Astrocyte (in vitro differentiated cells and primary cell): ENCODE data around the gene ID1. TPM values are rescaled to one million over a fixed set of nuclear protein-coding genes. Genes with fewer than 3 reads are reported as not detected.

Source experiments
- DNase-seq: peaks from one replicate; pipeline ENCODE4 v3.0.0-alpha.2; 2010; ENCODE audit warnings: low read depth
- FAIRE-seq: peaks from 2 replicates; lab custom pipeline; 2011; peaks lifted over from hg19 to GRCh38; lab: Jason Lieb, UNC
- H2AFZ ChIP-seq: 2 replicates; pipeline ENCODE4 v1.6.0; 2012; ENCODE audit warnings: low read depth, low read length, inconsistent platforms
- H3K27ac ChIP-seq: 2 replicates; pipeline ENCODE4 v1.5.1; 2011; ENCODE audit warnings: low read depth, low read length, inconsistent platforms
- H3K27me3 ChIP-seq: 2 replicates; pipeline ENCODE4 v1.6.0; 2011; ENCODE audit warnings: low read length, inconsistent platforms; ENCODE audit not compliant: insufficient read depth
- H3K36me3 ChIP-seq: 2 replicates; pipeline ENCODE4 v1.5.1; 2011; ENCODE audit warnings: low read length, inconsistent platforms; ENCODE audit not compliant: insufficient read depth
- H3K4me1 ChIP-seq: 2 replicates; pipeline ENCODE4 v1.5.1; 2011; ENCODE audit warnings: low read length, inconsistent platforms; ENCODE audit not compliant: insufficient read depth
- H3K4me2 ChIP-seq: 2 replicates; pipeline ENCODE4 v1.6.0; 2012; ENCODE audit warnings: low read length, inconsistent platforms
- H3K4me3 ChIP-seq: 2 replicates; pipeline ENCODE4 v1.5.1; 2011; ENCODE audit warnings: low read depth, mild to moderate bottlenecking, low read length, inconsistent platforms; ENCODE audit not compliant: insufficient read depth
- H3K79me2 ChIP-seq: 2 replicates; pipeline ENCODE4 v1.6.0; 2012; ENCODE audit warnings: mild to moderate bottlenecking, low read length, inconsistent platforms; ENCODE audit not compliant: insufficient read depth
- H3K9ac ChIP-seq: 2 replicates; pipeline ENCODE4 v1.6.0; 2012; ENCODE audit warnings: mild to moderate bottlenecking, low read length, inconsistent platforms
- H3K9me3 ChIP-seq: 2 replicates; pipeline ENCODE4 v1.5.1; 2012; ENCODE audit warnings: low read depth, mild to moderate bottlenecking, low read length, inconsistent platforms; ENCODE audit not compliant: insufficient read depth
- H4K20me1 ChIP-seq: 2 replicates; pipeline ENCODE4 v1.6.0; 2012; ENCODE audit warnings: low read length, inconsistent platforms; ENCODE audit not compliant: insufficient read depth
- H3K27ac Mint-ChIP-seq: one replicate; pipeline ENCODE4 v1.8.0; 2021; ENCODE audit warnings: mild to moderate bottlenecking, mixed read lengths; ENCODE audit not compliant: unreplicated experiment
- H3K27me3 Mint-ChIP-seq: one replicate; pipeline ENCODE4 v1.8.0; 2021; ENCODE audit warnings: low read depth, mixed read lengths; ENCODE audit not compliant: unreplicated experiment
- H3K36me3 Mint-ChIP-seq: one replicate; pipeline ENCODE4 v1.8.0; 2021; ENCODE audit warnings: low read depth, mixed read lengths; ENCODE audit not compliant: unreplicated experiment
- H3K4me1 Mint-ChIP-seq: one replicate; pipeline ENCODE4 v1.8.0; 2021; ENCODE audit warnings: low read depth, mixed read lengths; ENCODE audit not compliant: unreplicated experiment
- H3K4me3 Mint-ChIP-seq: one replicate; pipeline ENCODE4 v1.8.0; 2021; ENCODE audit warnings: mild to moderate bottlenecking, moderate library complexity, mixed read lengths; ENCODE audit not compliant: unreplicated experiment
- H3K9me3 Mint-ChIP-seq: one replicate; pipeline ENCODE4 v1.8.0; 2021; ENCODE audit warnings: mild to moderate bottlenecking, mixed read lengths; ENCODE audit not compliant: unreplicated experiment
- CTCF ChIP-seq: IDR thresholded peaks from 2 replicates; pipeline ENCODE4 v1.5.1; 2011; ENCODE audit warnings: low read depth, mild to moderate bottlenecking, inconsistent platforms, low read length, moderate library complexity; ENCODE audit not compliant: insufficient read depth
- EZH2 ChIP-seq: IDR thresholded peaks from 2 replicates; pipeline ENCODE4 v1.6.1; 2012; ENCODE audit warnings: mild to moderate bottlenecking, low read length, inconsistent platforms; ENCODE audit not compliant: insufficient read depth
- total RNA-seq: library from RNA; stranded (reverse); gene quantifications from 2 replicates; pipeline ENCODE4 v1.2.1, GENCODE V29; 2021

The ID1 gene
- total RNA-seq, 1 donor from 2014 or later = 73.7 TPM

GRCh38 chr20:31593221-31594001, 11.7 kb upstream of the ID1 start:
- peaks cover 26% of the 10 kb centered on the region for H3K4me1 ChIP-seq
- no peak overlapping the region for H2AFZ ChIP-seq
- Mint-ChIP-seq H3K27me3 (no peaks in the 10 kb centered on the region), H3K4me1 (peaks cover 11% of the 10 kb centered on the region), H3K4me3 (no peak overlapping the region), H3K27ac (peak overlapping the region; percentile 53), H3K9me3 (no peaks in the 10 kb centered on the region), H3K36me3 (peaks cover 1% of the 10 kb centered on the region)
- no peak overlapping the region for H3K4me2 ChIP-seq
- no peaks in the 10 kb centered on the region for H3K79me2 ChIP-seq
- no peak overlapping the region for H3K9ac ChIP-seq
- DNase-seq (peak; percentile 81), FAIRE-seq (no peak)
- no peaks in the 10 kb centered on the region for H3K36me3 ChIP-seq
- H4K20me1 ChIP-seq = no peaks in the 10 kb centered on the region
- TF ChIP-seq CTCF (no peak), EZH2 (no peak)
- H3K9me3 ChIP-seq = no peaks in the 10 kb centered on the region
- no peaks in the 10 kb centered on the region for H3K27me3 ChIP-seq
- no peak overlapping the region for H3K4me3 ChIP-seq
- H3K27ac ChIP-seq = peak overlapping the region; percentile 50

GRCh38 chr20:31594002-31594557, 11.0 kb upstream of the ID1 start:
- Mint-ChIP-seq H3K27me3 (no peaks in the 10 kb centered on the region), H3K4me1 (peaks cover 11% of the 10 kb centered on the region), H3K36me3 (peaks cover 1% of the 10 kb centered on the region), H3K27ac (no peak overlapping the region), H3K9me3 (no peaks in the 10 kb centered on the region), H3K4me3 (no peak overlapping the region)
- DNase-seq = no peak
- Histone ChIP-seq H3K27me3 (no peaks in the 10 kb centered on the region), H3K4me1 (peaks cover 26% of the 10 kb centered on the region), H2AFZ (no peak overlapping the region), H3K36me3 (no peaks in the 10 kb centered on the region), H3K79me2 (no peaks in the 10 kb centered on the region), H3K9ac (no peak overlapping the region), H4K20me1 (no peaks in the 10 kb centered on the region), H3K4me3 (no peak overlapping the region), H3K27ac (no peak overlapping the region), H3K9me3 (no peaks in the 10 kb centered on the region), H3K4me2 (no peak overlapping the region)
- TF ChIP-seq EZH2 = no peak
- no peak for TF ChIP-seq CTCF
- no peak for FAIRE-seq
